GM21825 (cell line): ENCODE data around the gene FRMD7.
"Not testable (repeated sequence)": the region's sequence is repeated elsewhere in the genome, so short reads cannot be mapped to it uniquely, and the experiment has no call there.

Experiments
- ATAC-seq: cut with Tn5 transposase; IDR thresholded peaks from one replicate; pipeline ENCODE4 v1.9.1; 2021; ENCODE audit warnings: mild to moderate bottlenecking, moderate library complexity; ENCODE audit not compliant: unreplicated experiment

FRMD7 gene

GRCh38 chrX:132127743-132128142 is at the start of gene FRMD7:
Gene FRMD7 (minus strand): TSS chrX:132128020. CDS start chrX:132127844, 176 bp downstream.
- ATAC-seq: no peak

- no peak for ATAC-seq
Measured at GRCh38 chrX:132173647-132174046, 45.8 kb upstream of the FRMD7 start.

GRCh38 chrX:132171881-132172280 is 44.1 kb upstream of the FRMD7 start:
- no peak for ATAC-seq

- ATAC-seq: no peak
Measured at GRCh38 chrX:132171478-132171877, 43.7 kb upstream of the FRMD7 start.

- ATAC-seq: no peak
Measured at GRCh38 chrX:132169554-132169953, 41.7 kb upstream of the FRMD7 start.

GRCh38 chrX:132165651-132166050 is 37.8 kb upstream of the FRMD7 start:
- no peak for ATAC-seq

- no peak for ATAC-seq
Measured at GRCh38 chrX:132165005-132165404, 37.2 kb upstream of the FRMD7 start.

GRCh38 chrX:132163094-132163493 is 35.3 kb upstream of the FRMD7 start:
- not testable (repeated sequence) for ATAC-seq

- no peak for ATAC-seq
Measured at GRCh38 chrX:132153166-132153565, 25.3 kb upstream of the FRMD7 start.

- ATAC-seq: no peak
Measured at GRCh38 chrX:132146456-132146855, 18.6 kb upstream of the FRMD7 start.

GRCh38 chrX:132144061-132144460 is 16.2 kb upstream of the FRMD7 start:
- ATAC-seq: no peak

GRCh38 chrX:132125906-132126305 is 1.9 kb downstream of the FRMD7 start:
- ATAC-seq: no peak

GRCh38 chrX:132120913-132121312 is 6.9 kb downstream of the FRMD7 start:
- no peak for ATAC-seq

GRCh38 chrX:132119821-132120515 is 7.9 kb downstream of the FRMD7 start:
- no peak for ATAC-seq

GRCh38 chrX:132119283-132119682 is 8.5 kb downstream of the FRMD7 start:
- no peak for ATAC-seq

GRCh38 chrX:132118358-132118757 is 9.5 kb downstream of the FRMD7 start:
- no peak for ATAC-seq

- ATAC-seq: no peak
Measured at GRCh38 chrX:132115792-132116191, 12.0 kb downstream of the FRMD7 start.

GRCh38 chrX:132114607-132115006 is 13.2 kb downstream of the FRMD7 start:
- ATAC-seq: no peak

- no peak for ATAC-seq
Measured at GRCh38 chrX:132107291-132107690, 20.5 kb downstream of the FRMD7 start.

- no peak for ATAC-seq
Measured at GRCh38 chrX:132101799-132102198, 26.0 kb downstream of the FRMD7 start.

- ATAC-seq: no peak
Measured at GRCh38 chrX:132101206-132101605, 26.6 kb downstream of the FRMD7 start.

GRCh38 chrX:132098704-132099103 is 29.1 kb downstream of the FRMD7 start:
- not testable (repeated sequence) for ATAC-seq

GRCh38 chrX:132094164-132094563 is 33.7 kb downstream of the FRMD7 start:
- no peak for ATAC-seq
